Sigmoid colon (tissue), 7 donors: ENCODE results near the gene ACAA1. TPM values are rescaled to one million over a fixed set of nuclear protein-coding genes. Genes with fewer than 3 reads are reported as not detected.

Experiments
- DNase-seq: peaks from one replicate; pipeline ENCODE4 v3.0.0-alpha.2; 2019
- H3K27ac ChIP-seq, 4 donors: fragments of 200-600 bp; sonication (generic); one replicate each; pipeline ENCODE4 v1.5.1; 2016 to 2019; ENCODE audit warnings: mild to moderate bottlenecking in 1 of 4
- H3K27me3 ChIP-seq, 3 donors: fragments of 200-600 bp; sonication (generic); one replicate each; pipeline ENCODE4 v1.5.1; 2019; ENCODE audit warnings: mild to moderate bottlenecking in 1 of 3
- H3K36me3 ChIP-seq, 4 donors: fragments of 200-600 bp; sonication (generic); one replicate each; pipeline ENCODE4 v1.5.1; 2016 to 2019
- H3K4me1 ChIP-seq, 4 donors: fragments of 200-600 bp; sonication (generic); one replicate each; pipeline ENCODE4 v1.5.1; 2017 to 2019
- H3K4me3 ChIP-seq, 4 donors: fragments of 200-600 bp; sonication (generic); one replicate each; pipeline ENCODE4 v1.5.1; 2017 to 2019; ENCODE audit warnings: mild to moderate bottlenecking in 2 of 4, moderate library complexity in 1 of 4
- H3K9me3 ChIP-seq, 4 donors: fragments of 200-600 bp in 3 of 4; sonication (generic) in 3 of 4; one replicate each; pipeline versions ENCODE4 v1.5.1 to v1.6.1; 2013 to 2019
- EP300 ChIP-seq, 4 donors: sonication (generic); formaldehyde crosslinking; IDR thresholded peaks; one replicate each; pipeline ENCODE4 v1.6.1; 2017; ENCODE audit warnings: antibody characterized with exemption in 4 of 4
- POLR2A ChIP-seq, 2 donors: fragments of 450-650 bp; IDR thresholded peaks; one replicate each; pipeline ENCODE4 v1.6.1; 2016; ENCODE audit warnings: antibody characterized with exemption in 2 of 2, mild to moderate bottlenecking in 2 of 2, moderate library complexity in 2 of 2
- POLR2AphosphoS5 ChIP-seq, 4 donors: sonication (generic); formaldehyde crosslinking; IDR thresholded peaks; one replicate each; pipeline ENCODE4 v1.6.1; 2017; ENCODE audit warnings: antibody characterized with exemption in 4 of 4
- WGBS, 2 donors: extraction: QIAGEN DNeasy Blood & Tissue Kit; methylation state at CpG; one replicate each; pipeline ENCODE4 v1.1.7; 2013; 5-methylcytosine and 5-hydroxymethylcytosine counted together
- intact Hi-C: fragments of 100-400 bp; cut with DNase I; formaldehyde crosslinking; loops from one replicate; pipeline ENCODE4 v1.15.1; 2023
- polyA plus RNA-seq, 3 donors: library from polyadenylated mRNA; stranded (reverse); fragments of 200-250 nt; gene quantifications; one replicate each; pipeline ENCODE4 v1.2.3, GENCODE V29; 2013
- total RNA-seq, 4 donors: library from RNA; depleted of rRNA; stranded (reverse); fragments of >200 nt; gene quantifications; one replicate each; pipeline ENCODE4 v1.1.0, GENCODE V29; 2016
- TF ChIP-seq, protein P1 (sequence below), 4 experiments: fragments of 450-650 bp in 3 of 4; fragments of 200-600 bp in 1 of 4; IDR thresholded peaks; one replicate each; pipeline ENCODE4 v1.5.1; 2016 to 2019; ENCODE audit warnings: antibody characterized with exemption in 4 of 4, mild to moderate bottlenecking in 3 of 4, moderate library complexity in 2 of 4
- donor health status: healthy with polysubstance abuse.
- donor health status: Bipolar disorder and iron deficiency.
- donor health status: healthy.

The ACAA1 gene
- total and polyA plus RNA-seq, 7 donors = 42.6 to 258 (median 53.2) TPM

DNA sequence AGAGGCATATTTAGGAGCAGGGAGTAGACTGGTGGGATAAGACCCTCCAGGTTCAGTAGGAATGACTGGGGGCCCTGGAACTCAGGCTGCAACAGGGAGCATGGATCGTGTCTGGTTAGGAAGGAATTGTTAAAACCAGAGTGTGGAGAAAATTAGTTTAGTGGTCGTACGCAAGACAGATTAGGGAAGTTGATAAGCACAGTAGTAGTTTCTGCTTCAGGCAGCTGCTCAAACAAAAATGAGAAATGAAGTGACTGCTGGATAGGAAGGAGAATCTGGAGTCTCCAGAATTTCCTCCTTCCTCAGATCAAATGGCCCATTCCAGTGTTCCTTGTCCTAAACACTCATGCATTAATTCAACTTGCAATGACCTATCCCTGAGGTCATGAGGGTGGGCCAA is 12.8 kb upstream of the ACAA1 start:
- intact Hi-C loops = no loop called here
- Histone ChIP-seq H3K4me1 (no peaks in the 10 kb centered on the region), H3K27ac (peak overlapping the region in 3 of 4 donors; percentile 21 to 31 (median 29)), H3K4me3 (no peak overlapping the region), H3K36me3 (no peaks in the 10 kb centered on the region), H3K27me3 (no peaks in the 10 kb centered on the region), H3K9me3 (no peaks in the 10 kb centered on the region)
- TF ChIP-seq POLR2A (IDR thresholded peaks at IDR 0.05) (no peak), EP300 (IDR thresholded peaks at IDR 0.05) (no peak), POLR2AphosphoS5 (IDR thresholded peaks at IDR 0.05) (no peak)
- TF ChIP-seq, protein P1, sequence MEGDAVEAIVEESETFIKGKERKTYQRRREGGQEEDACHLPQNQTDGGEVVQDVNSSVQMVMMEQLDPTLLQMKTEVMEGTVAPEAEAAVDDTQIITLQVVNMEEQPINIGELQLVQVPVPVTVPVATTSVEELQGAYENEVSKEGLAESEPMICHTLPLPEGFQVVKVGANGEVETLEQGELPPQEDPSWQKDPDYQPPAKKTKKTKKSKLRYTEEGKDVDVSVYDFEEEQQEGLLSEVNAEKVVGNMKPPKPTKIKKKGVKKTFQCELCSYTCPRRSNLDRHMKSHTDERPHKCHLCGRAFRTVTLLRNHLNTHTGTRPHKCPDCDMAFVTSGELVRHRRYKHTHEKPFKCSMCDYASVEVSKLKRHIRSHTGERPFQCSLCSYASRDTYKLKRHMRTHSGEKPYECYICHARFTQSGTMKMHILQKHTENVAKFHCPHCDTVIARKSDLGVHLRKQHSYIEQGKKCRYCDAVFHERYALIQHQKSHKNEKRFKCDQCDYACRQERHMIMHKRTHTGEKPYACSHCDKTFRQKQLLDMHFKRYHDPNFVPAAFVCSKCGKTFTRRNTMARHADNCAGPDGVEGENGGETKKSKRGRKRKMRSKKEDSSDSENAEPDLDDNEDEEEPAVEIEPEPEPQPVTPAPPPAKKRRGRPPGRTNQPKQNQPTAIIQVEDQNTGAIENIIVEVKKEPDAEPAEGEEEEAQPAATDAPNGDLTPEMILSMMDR (IDR thresholded peaks at IDR 0.05) = no peak
- 37 to 40% methylated on average over 3 of the region's 3 CpGs for whole genome bisulfite sequencing, 2 donors
- no peak for DNase-seq

DNA sequence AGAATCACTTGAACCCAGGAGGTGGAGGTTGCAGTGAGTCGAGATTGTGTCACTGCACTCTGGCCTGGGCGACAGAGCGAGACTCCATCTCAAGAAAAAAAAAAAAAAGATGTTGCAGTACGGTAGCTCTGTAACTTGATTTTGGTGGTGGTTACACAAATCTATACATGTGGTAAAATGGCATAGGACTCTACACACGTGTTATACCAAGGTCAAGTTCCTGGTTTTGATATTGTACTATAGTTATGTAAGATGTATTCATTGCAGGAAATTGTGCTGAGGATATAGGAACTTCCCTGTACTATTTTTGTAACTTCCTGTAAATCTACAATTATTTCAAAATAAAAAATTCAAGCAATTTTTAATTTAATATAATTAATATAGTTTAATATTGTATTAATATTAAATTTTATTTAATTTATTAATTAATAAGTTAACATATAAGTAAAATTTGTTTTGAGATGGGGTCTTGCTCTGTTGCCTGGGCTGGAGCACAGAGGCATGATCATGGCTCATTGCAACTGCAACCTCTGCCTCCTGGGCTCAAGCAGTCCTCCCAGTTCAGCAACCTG is 11.5 kb upstream of the ACAA1 start:
- DNase-seq = no peak
- Histone ChIP-seq H3K9me3 (no peaks in the 10 kb centered on the region), H3K27ac (peak overlapping the region in 2 of 4 donors; percentile 24 to 34), H3K4me1 (no peaks in the 10 kb centered on the region), H3K36me3 (no peaks in the 10 kb centered on the region), H3K4me3 (no peak overlapping the region), H3K27me3 (no peaks in the 10 kb centered on the region)
- WGBS, 2 donors = 71 to 80% methylated on average over 5 of the region's 5 CpGs
- intact Hi-C loops = no loop called here
- TF ChIP-seq POLR2AphosphoS5 (IDR thresholded peaks at IDR 0.05) (peak in 1 of 4 donors; percentile 14), POLR2A (IDR thresholded peaks at IDR 0.05) (no peak)

DNA sequence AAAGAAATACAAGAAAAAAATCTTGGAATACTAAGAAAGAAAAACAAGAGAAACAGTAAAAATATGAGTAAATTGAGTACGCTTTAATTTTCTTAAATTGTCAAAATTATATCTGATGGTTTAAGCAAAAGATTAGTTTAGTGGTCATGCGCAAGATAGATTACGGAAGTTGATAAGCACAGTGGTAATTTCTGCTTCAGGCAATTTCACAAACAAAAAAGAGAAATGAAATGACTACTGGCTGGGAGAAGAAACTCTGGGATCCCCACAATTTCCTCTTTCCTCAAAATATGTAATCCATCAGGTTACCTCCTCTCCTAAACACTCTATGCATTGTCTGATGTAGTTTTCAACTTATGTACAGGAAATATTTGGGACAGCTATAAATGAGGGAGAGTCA is 10.5 kb upstream of the ACAA1 start:
- H3K27ac ChIP-seq = peak overlapping the region in 2 of 4 donors; percentile 24 to 34
- intact Hi-C loops = no loop called here
- TF ChIP-seq POLR2A (IDR thresholded peaks at IDR 0.05) (no peak), EP300 (IDR thresholded peaks at IDR 0.05) (no peak), POLR2AphosphoS5 (IDR thresholded peaks at IDR 0.05) (no peak)
- TF ChIP-seq, protein P1 (IDR thresholded peaks at IDR 0.05) = no peak
- no peaks in the 10 kb centered on the region for H3K27me3 ChIP-seq
- DNase-seq = no peak
- H3K4me1 ChIP-seq = no peaks in the 10 kb centered on the region
- WGBS, 2 donors = 83 to 96% methylated on average over 3 of the region's 3 CpGs
- H3K9me3 ChIP-seq = no peaks in the 10 kb centered on the region
- peaks cover 0 to 3% (median 0%) of the 10 kb centered on the region in 4 donors for H3K36me3 ChIP-seq
- H3K4me3 ChIP-seq = no peak overlapping the region

DNA sequence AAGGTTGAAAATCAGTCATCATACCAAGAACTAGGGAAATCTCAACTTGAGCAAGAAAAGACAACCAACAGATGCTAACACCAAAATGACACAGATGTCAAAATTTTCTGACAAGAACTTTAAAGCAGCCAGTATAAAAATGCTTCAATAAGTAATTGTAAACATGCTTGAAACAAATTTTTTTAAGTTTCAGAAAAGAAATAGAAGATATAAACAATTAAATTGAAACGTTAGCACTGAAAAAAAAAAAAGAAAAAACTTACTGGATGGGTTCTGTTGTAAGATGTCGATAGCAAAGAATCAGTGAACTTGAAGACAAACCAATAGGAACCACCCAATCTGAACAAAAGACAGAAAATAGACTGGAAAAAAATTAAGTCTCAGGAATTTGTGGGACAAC is 9.6 kb upstream of the ACAA1 start:
- H3K27ac ChIP-seq = no peak overlapping the region
- TF ChIP-seq, protein P1 (IDR thresholded peaks at IDR 0.05) = no peak
- TF ChIP-seq POLR2AphosphoS5 (IDR thresholded peaks at IDR 0.05) (no peak), EP300 (IDR thresholded peaks at IDR 0.05) (no peak), POLR2A (IDR thresholded peaks at IDR 0.05) (no peak)
- H3K27me3 ChIP-seq = no peaks in the 10 kb centered on the region
- no peaks in the 10 kb centered on the region for H3K4me1 ChIP-seq
- WGBS, 2 donors = 93 to 94% methylated on average over 2 of the region's 2 CpGs
- intact Hi-C loops = no loop called here
- H3K9me3 ChIP-seq = no peaks in the 10 kb centered on the region
- H3K36me3 ChIP-seq = peaks cover 0 to 12% (median 5%) of the 10 kb centered on the region in 4 donors
- H3K4me3 ChIP-seq = no peak overlapping the region
- no peak for DNase-seq

DNA sequence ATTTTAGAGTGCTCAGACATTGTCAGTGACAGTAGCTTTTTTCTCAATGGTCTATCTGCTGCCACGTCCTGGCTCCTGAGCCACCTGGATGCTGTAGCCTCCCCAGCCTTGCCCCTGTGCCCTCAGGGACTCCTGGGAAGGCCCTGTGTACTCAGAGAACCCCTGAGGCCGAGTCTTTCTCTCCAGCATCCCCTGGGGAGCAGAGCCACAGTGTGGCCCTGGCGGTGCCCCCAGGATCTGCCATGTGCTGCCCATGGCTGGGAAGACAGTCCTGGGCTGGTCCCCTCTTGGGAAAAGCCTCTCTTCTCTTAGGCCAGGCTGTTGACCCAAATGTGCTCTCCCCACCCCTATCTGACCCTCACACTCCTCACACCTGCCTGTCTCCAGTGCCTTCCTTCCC is 6.6 kb upstream of the ACAA1 start:
- 54 to 83% methylated on average over 3 of the region's 3 CpGs for WGBS, 2 donors
- Histone ChIP-seq H3K4me1 (peaks cover 0 to 21% (median 13%) of the 10 kb centered on the region in 4 donors), H3K36me3 (peaks cover 0 to 18% (median 10%) of the 10 kb centered on the region in 4 donors), H3K9me3 (no peaks in the 10 kb centered on the region), H3K27ac (no peak overlapping the region), H3K27me3 (no peaks in the 10 kb centered on the region), H3K4me3 (no peak overlapping the region)
- intact Hi-C loops = no loop called here
- TF ChIP-seq, protein P1 (IDR thresholded peaks at IDR 0.05) = no peak
- TF ChIP-seq POLR2AphosphoS5 (IDR thresholded peaks at IDR 0.05) = no peak
- no peak for TF ChIP-seq EP300 (IDR thresholded peaks at IDR 0.05)
- no peak for TF ChIP-seq POLR2A (IDR thresholded peaks at IDR 0.05)
- no peak for DNase-seq
